GM18873 (cell line): ENCODE measurements around the gene BIN1.

Experiments
- ATAC-seq: cut with Tn5 transposase; IDR thresholded peaks from one replicate; pipeline ENCODE4 v1.9.1; 2021; ENCODE audit warnings: mild to moderate bottlenecking, moderate library complexity, moderate number of reproducible peaks; ENCODE audit not compliant: unreplicated experiment, low FRiP score

BIN1 gene

DNA sequence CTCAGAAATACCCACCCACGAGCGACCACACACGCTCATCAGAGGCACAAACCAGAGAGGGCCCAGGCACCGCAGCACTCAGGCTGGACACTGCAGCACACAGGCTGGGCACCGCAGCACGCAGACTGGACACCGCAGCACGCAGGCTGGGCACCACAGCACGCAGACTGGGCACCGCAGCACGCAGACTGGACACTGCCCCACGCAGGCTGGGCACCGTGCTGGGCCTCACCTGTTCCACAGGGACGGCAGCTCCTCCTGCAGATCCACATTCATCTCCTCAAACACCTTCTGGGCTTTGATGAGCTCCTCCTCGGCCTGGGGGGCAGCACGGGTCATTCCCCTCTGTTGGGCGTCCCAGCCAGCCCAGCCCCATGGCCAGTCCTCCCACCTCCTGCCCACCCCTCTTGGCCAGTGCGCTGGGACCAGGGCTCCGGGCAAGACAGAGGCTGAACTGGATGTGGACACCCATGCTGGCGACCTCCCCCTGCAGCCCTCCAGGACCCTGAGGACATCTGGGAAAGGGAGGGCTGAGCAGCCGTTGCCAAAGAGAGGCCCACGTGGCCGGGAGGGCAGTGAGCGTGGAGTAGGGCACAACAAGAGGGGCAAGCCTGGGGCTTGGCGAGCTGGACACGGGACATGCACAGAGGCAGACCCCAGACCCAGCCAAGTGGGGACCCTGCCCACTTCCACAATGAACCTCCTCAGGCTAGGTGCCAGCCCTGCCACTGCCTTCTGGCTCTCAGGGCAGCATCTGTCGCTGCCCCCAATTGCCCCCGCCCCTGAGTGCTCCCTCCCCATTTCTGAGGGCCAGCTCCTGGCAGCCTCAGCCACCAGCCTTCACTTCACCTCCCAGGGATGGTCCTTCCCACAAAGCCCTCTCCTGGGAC is 43.0 kb downstream of the BIN1 start:
- no peak for ATAC-seq

- ATAC-seq: no peak
Measured at GRCh38 chr2:127061375-127062273, 45.3 kb downstream of the BIN1 start.

- ATAC-seq: no peak
Measured at GRCh38 chr2:127060264-127060945, 46.5 kb downstream of the BIN1 start.

DNA sequence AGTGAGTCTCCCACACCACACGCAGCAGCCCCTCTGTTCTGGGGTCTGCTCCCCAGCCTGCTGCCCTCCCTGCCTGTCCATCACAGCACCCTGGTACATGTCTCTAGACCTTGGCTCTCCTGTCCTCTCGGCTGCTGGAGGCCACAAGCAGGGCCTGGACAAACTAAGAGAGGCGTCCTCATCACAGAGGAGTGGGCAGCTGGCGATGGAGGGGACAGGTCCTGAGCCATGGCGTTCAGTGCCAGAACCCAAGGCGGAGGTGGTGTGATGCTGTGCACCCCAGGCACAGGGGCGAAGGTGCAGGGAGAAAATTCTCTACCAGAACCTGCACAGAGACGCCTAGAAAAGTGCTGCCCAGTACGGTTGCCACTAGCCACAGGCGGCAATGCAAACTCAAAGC is 47.4 kb downstream of the BIN1 start:
- no peak for ATAC-seq

DNA sequence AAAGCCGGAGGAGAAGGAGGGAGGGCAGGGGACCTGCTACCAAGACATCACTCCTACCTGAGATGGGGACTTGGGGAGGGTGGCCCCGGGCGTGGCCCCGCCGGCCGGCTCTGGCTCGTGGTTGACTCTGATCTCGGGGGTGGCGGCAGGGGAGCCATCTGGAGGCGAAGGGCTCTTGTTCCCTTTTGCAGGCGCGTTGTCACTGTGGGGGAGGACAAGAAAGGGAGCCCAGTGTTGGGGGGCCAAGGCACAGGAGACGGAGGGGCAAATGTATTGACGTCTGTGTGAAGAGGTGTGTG is 48.1 kb downstream of the BIN1 start:
- no peak for ATAC-seq

GRCh38 chr2:127058246-127058953 is 48.6 kb downstream of the BIN1 start:
- no peak for ATAC-seq

DNA sequence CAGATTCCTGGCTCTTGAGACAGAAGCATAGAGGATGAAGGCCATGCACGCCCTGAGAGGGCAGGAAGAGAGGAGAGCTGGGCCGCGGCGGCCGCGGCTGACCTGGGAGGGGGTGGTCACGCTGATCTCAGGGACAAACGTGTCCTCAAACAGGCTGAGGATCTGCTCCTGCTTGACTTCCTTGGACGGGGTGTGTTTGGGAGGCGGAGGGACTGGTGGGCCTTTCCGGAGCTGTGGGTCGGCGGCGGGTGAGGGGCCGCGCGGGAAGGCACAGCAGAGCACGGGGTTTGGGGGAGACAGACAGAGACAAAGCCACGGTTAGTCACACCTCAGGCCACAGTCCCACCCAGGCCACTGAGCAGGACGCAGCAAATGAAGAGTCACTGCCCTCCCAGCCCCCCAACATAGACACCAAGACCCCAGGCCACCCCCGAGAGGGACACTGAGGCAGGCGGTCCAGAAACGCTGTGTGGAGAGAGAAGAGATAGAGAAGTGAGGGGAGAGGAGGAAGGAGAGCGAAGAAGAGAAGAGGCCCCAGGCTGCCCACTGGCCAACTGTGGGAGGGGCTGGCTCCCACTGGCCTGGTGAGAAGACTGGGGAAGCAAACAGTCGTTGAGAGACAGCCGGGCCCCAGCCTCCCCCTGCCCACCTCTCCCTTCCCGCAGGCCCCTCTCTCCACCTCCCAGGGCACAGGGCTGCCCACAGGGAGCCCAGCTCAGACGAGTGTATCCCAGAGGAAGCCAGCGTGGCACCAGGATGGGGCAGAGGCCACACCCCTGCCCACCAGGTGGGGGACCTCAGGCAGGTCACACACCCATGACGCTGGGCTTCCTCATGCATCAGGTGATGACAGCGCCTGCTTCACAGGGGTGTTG is 49.3 kb downstream of the BIN1 start:
- ATAC-seq: no peak

DNA sequence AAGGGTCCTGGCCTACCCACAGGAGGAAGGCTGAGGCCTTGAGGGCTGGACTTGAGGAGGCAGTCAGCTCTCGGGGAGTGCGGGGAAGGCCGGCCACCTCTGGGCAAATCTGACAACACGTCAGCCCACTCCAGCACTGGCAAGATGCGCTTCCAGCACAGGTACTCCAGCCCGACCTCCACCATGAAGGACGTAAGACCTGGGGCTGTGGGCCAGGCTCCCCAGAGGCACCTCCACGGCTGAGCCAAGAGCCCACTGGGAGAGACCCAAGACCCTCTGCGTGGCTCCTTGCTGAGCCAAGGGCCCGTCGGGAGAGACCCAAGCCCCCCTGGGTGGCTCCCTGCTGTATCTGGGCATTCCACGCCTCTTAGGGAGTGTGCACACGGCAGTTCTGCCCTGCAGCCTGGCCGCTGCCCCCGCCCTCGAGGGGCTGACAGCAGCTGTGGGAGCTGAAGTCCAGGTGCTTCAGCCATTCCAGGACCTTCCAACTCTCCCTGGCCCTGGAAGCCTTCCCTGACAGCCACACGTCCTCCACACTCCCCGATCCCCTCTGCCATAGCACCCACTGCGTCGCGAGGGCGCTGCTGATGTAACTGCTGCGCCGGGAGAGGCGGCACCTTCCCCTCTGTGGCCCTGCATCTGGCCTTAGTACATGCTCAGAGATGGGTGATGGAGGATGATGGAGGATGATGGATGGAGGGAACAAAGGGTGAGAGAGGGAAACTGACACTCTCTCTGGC is 50.2 kb downstream of the BIN1 start:
- no peak for ATAC-seq

DNA sequence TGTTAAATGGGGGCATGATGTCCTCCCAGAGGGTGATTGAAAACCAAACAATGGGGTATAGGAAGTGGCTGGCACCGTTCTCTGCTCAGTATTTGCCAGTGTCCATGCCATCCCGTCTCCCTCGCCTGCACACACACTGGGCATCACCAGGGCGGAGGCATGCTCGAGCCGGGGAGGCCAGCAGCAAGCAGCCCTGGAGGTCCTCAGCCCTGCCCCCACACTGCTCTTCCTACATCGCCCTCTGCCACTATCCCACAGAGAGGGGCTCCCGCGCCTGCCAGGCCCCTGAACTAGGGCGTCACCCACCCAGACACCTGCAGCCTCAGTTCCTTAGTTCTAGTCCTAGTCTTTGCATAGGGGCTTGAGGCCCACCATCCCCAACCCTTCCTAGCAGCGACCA is 50.9 kb downstream of the BIN1 start:
- no peak for ATAC-seq

DNA sequence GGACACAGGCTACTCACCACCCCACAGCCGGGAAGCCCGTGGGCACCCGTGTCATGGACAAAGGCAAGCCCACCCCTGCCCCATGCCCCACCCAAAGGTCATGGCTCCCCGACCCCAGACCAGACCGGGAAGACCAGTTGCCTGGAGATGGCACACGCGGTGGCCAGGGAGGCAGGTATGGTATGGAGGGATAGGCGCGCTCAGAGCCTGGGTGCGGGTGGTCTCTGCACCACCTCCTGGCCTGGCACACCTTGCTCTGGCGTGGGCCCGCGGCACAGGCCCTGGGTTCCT is 51.2 kb downstream of the BIN1 start:
- no peak for ATAC-seq

- ATAC-seq: no peak
Measured at GRCh38 chr2:127054996-127055785, 51.8 kb downstream of the BIN1 start.

- ATAC-seq: no peak
Measured at GRCh38 chr2:127054604-127054930, 52.4 kb downstream of the BIN1 start.

- ATAC-seq: no peak
Measured at GRCh38 chr2:127053731-127054603, 53.0 kb downstream of the BIN1 start.

GRCh38 chr2:127052771-127053691 is 53.9 kb downstream of the BIN1 start:
- no peak for ATAC-seq

GRCh38 chr2:127052057-127052770 is 54.7 kb downstream of the BIN1 start:
- no peak for ATAC-seq
